HL-60 (cell line): ENCODE results near the gene DLG5.

Experiments used
- CTCF ChIP-seq: IDR thresholded peaks from one replicate; pipeline ENCODE4 v1.5.1; 2011; ENCODE audit warnings: low read length, control low read depth, inconsistent platforms; ENCODE audit not compliant: insufficient read depth
- POLR2AphosphoS5 ChIP-seq: IDR thresholded peaks from 2 replicates; pipeline ENCODE4 v1.6.1; 2012; ENCODE audit warnings: low read depth

- TF ChIP-seq CTCF: no peak
- no peak for TF ChIP-seq POLR2AphosphoS5
Measured at GRCh38 chr10:77962350-77963146, 36.0 kb upstream of the DLG5 start.
